Liver (tissue), 9 donors: Measurements from ENCODE around the gene CERS4. TPM values are rescaled to one million over a fixed set of nuclear protein-coding genes. Genes with fewer than 3 reads are reported as not detected.

ENCODE experiments used
- DNase-seq: peaks from one replicate; pipeline ENCODE4 v3.0.0-alpha.2; 2017; ENCODE audit warnings: low spot score
- H3K27ac ChIP-seq, 2 donors: one replicate each; pipeline ENCODE4 v1.7.0; 2013; ENCODE audit warnings: inconsistent platforms in 2 of 2, low read length in 2 of 2, control low read depth in 1 of 2, low read depth in 1 of 2, mild to moderate bottlenecking in 1 of 2
- H3K27me3 ChIP-seq, 4 donors: one replicate each; pipeline versions ENCODE4 v1.6.1 to v1.7.0; 2013; ENCODE audit warnings: low read length in 3 of 4, inconsistent platforms in 1 of 4, mild to moderate bottlenecking in 1 of 4, moderate library complexity in 1 of 4; ENCODE audit not compliant: control insufficient read depth in 4 of 4, insufficient read depth in 4 of 4
- H3K36me3 ChIP-seq, 4 donors: one replicate each; pipeline versions ENCODE4 v1.6.1 to v1.7.0; 2013; ENCODE audit warnings: low read length in 3 of 4, mild to moderate bottlenecking in 3 of 4, low read depth in 1 of 4, moderate library complexity in 1 of 4; ENCODE audit not compliant: control insufficient read depth in 4 of 4, insufficient read depth in 3 of 4
- H3K4me1 ChIP-seq, 4 donors: one replicate each; pipeline versions ENCODE4 v1.6.1 to v1.7.0; 2013; ENCODE audit warnings: low read length in 3 of 4, mild to moderate bottlenecking in 3 of 4, moderate library complexity in 1 of 4; ENCODE audit not compliant: control insufficient read depth in 4 of 4, insufficient read depth in 4 of 4
- H3K4me3 ChIP-seq, 3 donors: one replicate each; pipeline versions ENCODE4 v1.6.1 to v1.7.0; 2013; ENCODE audit warnings: low read length in 3 of 3, control low read depth in 1 of 3, low read depth in 1 of 3, mild to moderate bottlenecking in 1 of 3
- H3K9ac ChIP-seq, 2 donors: one replicate each; pipeline ENCODE4 v1.7.0; 2013; ENCODE audit warnings: low read length in 2 of 2, mild to moderate bottlenecking in 2 of 2, moderate library complexity in 2 of 2, control low read depth in 1 of 2, low read depth in 1 of 2
- H3K9me3 ChIP-seq, 4 donors: one replicate each; pipeline versions ENCODE4 v1.6.1 to v1.7.0; 2013; ENCODE audit warnings: low read length in 3 of 4; ENCODE audit not compliant: control insufficient read depth in 4 of 4
- FOXA1 ChIP-seq: IDR thresholded peaks from 2 replicates; pipeline ENCODE4 v1.6.1; 2016; ENCODE audit warnings: antibody characterized with exemption
- FOXA2 ChIP-seq: IDR thresholded peaks from 2 replicates; pipeline ENCODE4 v1.6.1; 2016; ENCODE audit warnings: antibody characterized with exemption
- GABPA ChIP-seq, 2 donors: IDR thresholded peaks in 1 of 2; conservative IDR thresholded peaks in 1 of 2; 2 replicates each; pipeline ENCODE4 v1.6.1; 2016; ENCODE audit warnings: antibody characterized with exemption in 2 of 2, mild to moderate bottlenecking in 1 of 2, moderate library complexity in 1 of 2
- HNF4A ChIP-seq, 2 donors: conservative IDR thresholded peaks; 2 replicates each; pipeline ENCODE4 v1.6.1; 2016; ENCODE audit warnings: antibody characterized with exemption in 2 of 2, mild to moderate bottlenecking in 2 of 2
- JUND ChIP-seq, 2 donors: IDR thresholded peaks; 2 replicates each; pipeline ENCODE4 v1.6.1; 2016; ENCODE audit warnings: antibody characterized with exemption in 2 of 2
- NR2F2 ChIP-seq: IDR thresholded peaks from 2 replicates; pipeline ENCODE4 v1.6.1; 2016; ENCODE audit warnings: antibody characterized with exemption
- RAD21 ChIP-seq, 2 donors: IDR thresholded peaks; 2 replicates each; pipeline ENCODE4 v1.6.1; 2016; ENCODE audit warnings: antibody characterized with exemption in 2 of 2, mild to moderate bottlenecking in 2 of 2
- RXRA ChIP-seq, 2 donors: IDR thresholded peaks; 2 replicates each; pipeline ENCODE4 v1.6.1; 2017 to 2018; ENCODE audit warnings: antibody characterized with exemption in 2 of 2, mild to moderate bottlenecking in 1 of 2
- SP1 ChIP-seq: IDR thresholded peaks from 2 replicates; pipeline ENCODE4 v1.6.1; 2018; ENCODE audit warnings: antibody characterized with exemption, mild to moderate bottlenecking
- TAF1 ChIP-seq: conservative IDR thresholded peaks from 2 replicates; pipeline ENCODE4 v1.6.1; 2016; ENCODE audit warnings: antibody characterized with exemption, mild to moderate bottlenecking
- YY1 ChIP-seq: IDR thresholded peaks from 2 replicates; pipeline ENCODE4 v1.6.1; 2016; ENCODE audit warnings: antibody characterized with exemption, mild to moderate bottlenecking
- WGBS: extraction: QIAGEN DNeasy Blood & Tissue Kit; methylation state at CpG from one replicate; pipeline ENCODE4 v1.1.7; 2013; 5-methylcytosine and 5-hydroxymethylcytosine counted together
- polyA plus RNA-seq, 2 donors: library from polyadenylated mRNA; stranded (reverse) in 1 of 2; unstranded in 1 of 2; fragments of 200-250 nt in 1 of 2; fragments of >200 nt in 1 of 2; fragmentation: Nextera tagmentation in 1 of 2; extraction: Ambion mirVana in 1 of 2; gene quantifications; one replicate each; pipeline versions ENCODE4 v1.2.1 to v1.2.3, GENCODE V29; 2013 to 2015
- total RNA-seq, 2 donors: library from RNA; depleted of rRNA; stranded (reverse); fragments of >200 nt; gene quantifications; one replicate each; pipeline ENCODE4 v1.2.3, GENCODE V29; 2014
- TF ChIP-seq, protein P1 (sequence below): IDR thresholded peaks from 2 replicates; pipeline ENCODE4 v1.6.1; 2016; ENCODE audit warnings: antibody characterized with exemption
- TF ChIP-seq, protein P2 (sequence below): IDR thresholded peaks from 2 replicates; pipeline ENCODE4 v1.6.1; 2016; ENCODE audit warnings: antibody characterized with exemption, mild to moderate bottlenecking
- TF ChIP-seq, protein P3 (sequence below): fragments of 150-350 bp; IDR thresholded peaks from 2 replicates; pipeline ENCODE4 v1.5.1; 2017; ENCODE audit warnings: improper control_type of control experiment, low read depth, low read length; ENCODE audit not compliant: missing input control
- TF ChIP-seq, protein P4 (sequence below): IDR thresholded peaks from 2 replicates; pipeline ENCODE4 v1.6.1; 2016; ENCODE audit warnings: antibody characterized with exemption
- donor health status: healthy.
- donor health status: healthy.
- donor health status: healthy.
- donor health status: healthy.
- donor health status: healthy.

The CERS4 gene
- total and polyA plus RNA-seq, 4 donors = 42.7 to 65.1 (median 56.4) TPM

DNA sequence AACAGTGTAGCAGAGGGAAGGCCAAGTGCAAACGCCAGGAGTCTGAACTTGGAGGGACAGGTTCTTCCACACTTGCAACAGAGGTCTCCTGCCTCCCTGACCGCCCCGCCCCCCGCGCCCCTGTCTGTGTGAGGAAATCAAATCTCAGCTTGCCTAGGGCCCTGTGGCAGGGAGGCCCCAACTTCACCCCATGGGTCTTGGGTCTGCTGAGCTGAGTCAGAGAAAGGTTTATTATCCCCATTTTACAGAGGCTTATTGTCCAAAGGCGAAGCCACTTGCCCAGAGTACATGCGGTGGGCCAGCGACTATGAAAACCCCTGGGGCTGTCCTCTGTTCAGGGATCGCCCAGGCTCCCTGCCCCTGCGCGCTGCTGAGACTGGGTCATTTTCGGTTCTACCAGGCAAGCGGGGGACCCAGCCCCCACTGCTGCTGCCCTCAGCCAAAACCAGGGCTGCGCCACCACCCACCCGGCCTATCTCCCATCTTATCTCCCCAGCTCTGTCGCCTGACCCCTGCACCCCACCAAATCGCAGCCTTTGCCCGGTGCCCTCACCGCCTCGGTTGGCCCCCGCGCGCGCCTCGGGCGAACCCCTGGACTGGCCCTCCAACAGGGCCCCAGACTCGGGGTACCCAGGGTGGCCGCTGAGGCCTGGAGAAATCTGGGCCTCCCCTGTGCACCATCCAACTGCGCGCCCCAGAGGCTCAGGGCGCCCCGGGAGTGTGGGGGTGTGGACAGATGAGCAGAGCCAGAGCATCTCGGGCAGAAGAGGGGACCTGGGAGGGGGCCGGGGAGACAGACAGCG, 850 bp upstream of the CERS4 start:
- H3K4me1 ChIP-seq = peaks cover 8 to 37% (median 28%) of the 10 kb centered on the region in 4 donors
- WGBS = 41% methylated on average over 35 of the region's 35 CpGs
- no peaks in the 10 kb centered on the region for H3K9me3 ChIP-seq
- H3K27me3 ChIP-seq = no peaks in the 10 kb centered on the region
- no peak for DNase-seq
- peak overlapping the region in 1 of 2 donors; percentile 62 for H3K27ac ChIP-seq
- no peak overlapping the region for H3K9ac ChIP-seq
- no peaks in the 10 kb centered on the region for H3K36me3 ChIP-seq
- peak overlapping the region in 2 of 3 donors; percentile 34 to 75 for H3K4me3 ChIP-seq
- TF ChIP-seq, protein P1, sequence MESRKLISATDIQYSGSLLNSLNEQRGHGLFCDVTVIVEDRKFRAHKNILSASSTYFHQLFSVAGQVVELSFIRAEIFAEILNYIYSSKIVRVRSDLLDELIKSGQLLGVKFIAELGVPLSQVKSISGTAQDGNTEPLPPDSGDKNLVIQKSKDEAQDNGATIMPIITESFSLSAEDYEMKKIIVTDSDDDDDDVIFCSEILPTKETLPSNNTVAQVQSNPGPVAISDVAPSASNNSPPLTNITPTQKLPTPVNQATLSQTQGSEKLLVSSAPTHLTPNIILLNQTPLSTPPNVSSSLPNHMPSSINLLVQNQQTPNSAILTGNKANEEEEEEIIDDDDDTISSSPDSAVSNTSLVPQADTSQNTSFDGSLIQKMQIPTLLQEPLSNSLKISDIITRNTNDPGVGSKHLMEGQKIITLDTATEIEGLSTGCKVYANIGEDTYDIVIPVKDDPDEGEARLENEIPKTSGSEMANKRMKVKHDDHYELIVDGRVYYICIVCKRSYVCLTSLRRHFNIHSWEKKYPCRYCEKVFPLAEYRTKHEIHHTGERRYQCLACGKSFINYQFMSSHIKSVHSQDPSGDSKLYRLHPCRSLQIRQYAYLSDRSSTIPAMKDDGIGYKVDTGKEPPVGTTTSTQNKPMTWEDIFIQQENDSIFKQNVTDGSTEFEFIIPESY = no peak
- TF ChIP-seq, protein P2, sequence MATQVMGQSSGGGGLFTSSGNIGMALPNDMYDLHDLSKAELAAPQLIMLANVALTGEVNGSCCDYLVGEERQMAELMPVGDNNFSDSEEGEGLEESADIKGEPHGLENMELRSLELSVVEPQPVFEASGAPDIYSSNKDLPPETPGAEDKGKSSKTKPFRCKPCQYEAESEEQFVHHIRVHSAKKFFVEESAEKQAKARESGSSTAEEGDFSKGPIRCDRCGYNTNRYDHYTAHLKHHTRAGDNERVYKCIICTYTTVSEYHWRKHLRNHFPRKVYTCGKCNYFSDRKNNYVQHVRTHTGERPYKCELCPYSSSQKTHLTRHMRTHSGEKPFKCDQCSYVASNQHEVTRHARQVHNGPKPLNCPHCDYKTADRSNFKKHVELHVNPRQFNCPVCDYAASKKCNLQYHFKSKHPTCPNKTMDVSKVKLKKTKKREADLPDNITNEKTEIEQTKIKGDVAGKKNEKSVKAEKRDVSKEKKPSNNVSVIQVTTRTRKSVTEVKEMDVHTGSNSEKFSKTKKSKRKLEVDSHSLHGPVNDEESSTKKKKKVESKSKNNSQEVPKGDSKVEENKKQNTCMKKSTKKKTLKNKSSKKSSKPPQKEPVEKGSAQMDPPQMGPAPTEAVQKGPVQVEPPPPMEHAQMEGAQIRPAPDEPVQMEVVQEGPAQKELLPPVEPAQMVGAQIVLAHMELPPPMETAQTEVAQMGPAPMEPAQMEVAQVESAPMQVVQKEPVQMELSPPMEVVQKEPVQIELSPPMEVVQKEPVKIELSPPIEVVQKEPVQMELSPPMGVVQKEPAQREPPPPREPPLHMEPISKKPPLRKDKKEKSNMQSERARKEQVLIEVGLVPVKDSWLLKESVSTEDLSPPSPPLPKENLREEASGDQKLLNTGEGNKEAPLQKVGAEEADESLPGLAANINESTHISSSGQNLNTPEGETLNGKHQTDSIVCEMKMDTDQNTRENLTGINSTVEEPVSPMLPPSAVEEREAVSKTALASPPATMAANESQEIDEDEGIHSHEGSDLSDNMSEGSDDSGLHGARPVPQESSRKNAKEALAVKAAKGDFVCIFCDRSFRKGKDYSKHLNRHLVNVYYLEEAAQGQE = no peak
- no peak for TF ChIP-seq NR2F2
- TF ChIP-seq JUND (IDR thresholded peaks at IDR 0.05) = no peak
- TF ChIP-seq RAD21 (IDR thresholded peaks at IDR 0.05) = no peak
- no peak for TF ChIP-seq FOXA1
- TF ChIP-seq, protein P3, sequence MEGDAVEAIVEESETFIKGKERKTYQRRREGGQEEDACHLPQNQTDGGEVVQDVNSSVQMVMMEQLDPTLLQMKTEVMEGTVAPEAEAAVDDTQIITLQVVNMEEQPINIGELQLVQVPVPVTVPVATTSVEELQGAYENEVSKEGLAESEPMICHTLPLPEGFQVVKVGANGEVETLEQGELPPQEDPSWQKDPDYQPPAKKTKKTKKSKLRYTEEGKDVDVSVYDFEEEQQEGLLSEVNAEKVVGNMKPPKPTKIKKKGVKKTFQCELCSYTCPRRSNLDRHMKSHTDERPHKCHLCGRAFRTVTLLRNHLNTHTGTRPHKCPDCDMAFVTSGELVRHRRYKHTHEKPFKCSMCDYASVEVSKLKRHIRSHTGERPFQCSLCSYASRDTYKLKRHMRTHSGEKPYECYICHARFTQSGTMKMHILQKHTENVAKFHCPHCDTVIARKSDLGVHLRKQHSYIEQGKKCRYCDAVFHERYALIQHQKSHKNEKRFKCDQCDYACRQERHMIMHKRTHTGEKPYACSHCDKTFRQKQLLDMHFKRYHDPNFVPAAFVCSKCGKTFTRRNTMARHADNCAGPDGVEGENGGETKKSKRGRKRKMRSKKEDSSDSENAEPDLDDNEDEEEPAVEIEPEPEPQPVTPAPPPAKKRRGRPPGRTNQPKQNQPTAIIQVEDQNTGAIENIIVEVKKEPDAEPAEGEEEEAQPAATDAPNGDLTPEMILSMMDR = no peak
- TF ChIP-seq HNF4A (conservative IDR thresholded peaks at IDR 0.05) = no peak
- TF ChIP-seq SP1 = no peak
- TF ChIP-seq FOXA2 = no peak
- no peak for TF ChIP-seq GABPA (IDR thresholded peaks at IDR 0.05 in 1 of 2, conservative IDR thresholded peaks at IDR 0.05 in 1 of 2)
- TF ChIP-seq TAF1 = no peak
- no peak for TF ChIP-seq RXRA (IDR thresholded peaks at IDR 0.05)
- TF ChIP-seq, protein P4, sequence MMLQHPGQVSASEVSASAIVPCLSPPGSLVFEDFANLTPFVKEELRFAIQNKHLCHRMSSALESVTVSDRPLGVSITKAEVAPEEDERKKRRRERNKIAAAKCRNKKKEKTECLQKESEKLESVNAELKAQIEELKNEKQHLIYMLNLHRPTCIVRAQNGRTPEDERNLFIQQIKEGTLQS = no peak
- TF ChIP-seq YY1 = no peak
